OCI-LY7 (cell line): ENCODE measurements around the gene KBTBD4. TPM values are rescaled to one million over a fixed set of nuclear protein-coding genes. Genes with fewer than 3 reads are reported as not detected.

Experiments used
- BruUV-seq: library from RNA; stranded (reverse); fragments of 400-500 nt; replicated peaks from 2 replicates; lab custom pipeline; 2021; lab: Mats Ljungman, UMichigan
- CTCF ChIA-PET: fragments of 300-600 bp; sonication (Branson Sonifier 250); formaldehyde crosslinking; loops from one replicate; lab custom pipeline; 2022; ENCODE audit warnings: antibody characterized with exemption; ENCODE audit not compliant: unreplicated experiment; lab: Charles Lee
- POLR2A ChIA-PET: fragments of 300-600 bp; sonication (Branson Sonifier 250); formaldehyde crosslinking; loops from one replicate; lab custom pipeline; 2022; ENCODE audit warnings: antibody characterized with exemption; lab: Charles Lee
- DNase-seq: peaks from one replicate; pipeline ENCODE4 v3.0.0-alpha.2; 2015; ENCODE audit warnings: low spot score
- H2AFZ ChIP-seq: fragments of 200-600 bp; sonication (generic), shearing (Covaris generic); 2 replicates; pipeline ENCODE4 v1.6.1; 2014; ENCODE audit warnings: mild to moderate bottlenecking, antibody characterized with exemption, low read length, moderate library complexity
- H3K27ac ChIP-seq: fragments of 200-600 bp; sonication (generic); 2 replicates; pipeline ENCODE4 v1.5.1; 2014; ENCODE audit warnings: mixed run types, low read depth, mild to moderate bottlenecking, moderate library complexity, low read length, inconsistent platforms; ENCODE audit not compliant: poor library complexity, severe bottlenecking
- H3K36me3 ChIP-seq: fragments of 200-600 bp; sonication (generic); 2 replicates; pipeline ENCODE4 v1.6.1; 2014; ENCODE audit warnings: mild to moderate bottlenecking, antibody characterized with exemption, low read length, moderate library complexity, mixed read lengths; ENCODE audit not compliant: insufficient read depth
- H3K4me1 ChIP-seq: fragments of 200-600 bp; sonication (generic); 2 replicates; pipeline ENCODE4 v1.5.1; 2014; ENCODE audit warnings: mild to moderate bottlenecking, low read length; ENCODE audit not compliant: insufficient read depth, poor library complexity, severe bottlenecking
- H3K4me2 ChIP-seq: fragments of 200-600 bp; sonication (generic); 2 replicates; pipeline ENCODE4 v1.6.1; 2014; ENCODE audit warnings: mild to moderate bottlenecking, low read length
- H3K4me3 ChIP-seq: fragments of 200-600 bp; sonication (generic); 2 replicates; pipeline ENCODE4 v1.5.1; 2014; ENCODE audit warnings: mild to moderate bottlenecking, low read depth, low read length; ENCODE audit not compliant: poor library complexity, severe bottlenecking
- H3K79me2 ChIP-seq: fragments of 200-600 bp; sonication (generic); 2 replicates; pipeline ENCODE4 v1.6.1; 2016; ENCODE audit warnings: low read depth, mild to moderate bottlenecking, low read length, moderate library complexity, mixed read lengths; ENCODE audit not compliant: insufficient read depth
- H3K9me2 ChIP-seq: fragments of 200-600 bp; sonication (generic); 2 replicates; pipeline ENCODE4 v1.6.1; 2016; ENCODE audit warnings: mild to moderate bottlenecking, low read length, mixed read lengths; ENCODE audit not compliant: insufficient read depth
- H3K9me3 ChIP-seq: fragments of 200-600 bp; sonication (generic); 2 replicates; pipeline ENCODE4 v1.6.1; 2014; ENCODE audit warnings: mild to moderate bottlenecking, mixed run types, low read length, mixed read lengths
- H4K20me1 ChIP-seq: fragments of 200-600 bp; sonication (generic); 2 replicates; pipeline ENCODE4 v1.6.1; 2014; ENCODE audit warnings: mild to moderate bottlenecking, antibody characterized with exemption, low read length, moderate library complexity, mixed read lengths; ENCODE audit not compliant: insufficient read depth
- CTCF ChIP-seq: fragments of 200-600 bp; sonication (generic); conservative IDR thresholded peaks from 2 replicates; pipeline ENCODE4 v1.5.1; 2014; ENCODE audit warnings: mild to moderate bottlenecking, antibody characterized with exemption, low read length, moderate library complexity, mixed read lengths
- EZH2phosphoT487 ChIP-seq: fragments of 200-600 bp; sonication (generic); IDR thresholded peaks from 2 replicates; pipeline ENCODE4 v1.6.1; 2018; ENCODE audit warnings: low read depth, borderline replicate concordance, mild to moderate bottlenecking, mixed run types, antibody characterized with exemption, low read length, moderate library complexity, mixed read lengths
- intact Hi-C: fragments of 100-400 bp; cut with micrococcal nuclease; formaldehyde crosslinking; loops from one replicate; pipeline ENCODE4 v1.10.0; 2022; ENCODE audit not compliant: unreplicated experiment
- total RNA-seq, 2 experiments: library from RNA; depleted of rRNA in 1 of 2; stranded (reverse); fragments of >200 nt in 1 of 2; shearing (Covaris generic) in 1 of 2; gene quantifications; 2 replicates each; pipeline ENCODE4 v1.2.3, GENCODE V29; 2014 to 2022

The KBTBD4 gene
- total RNA-seq, 2 experiments from 2014 or later = 18.4 to 25.2 TPM

GRCh38 chr11:47626234-47626633 lies 47.5 kb upstream of the KBTBD4 start:
- no peak for DNase-seq
- BruUV-seq = no TSS peak
- TF ChIP-seq CTCF (no peak), EZH2phosphoT487 (no peak)
- no peaks in the 10 kb centered on the region for H3K4me1 ChIP-seq
- peaks cover 91% of the 10 kb centered on the region for H3K36me3 ChIP-seq
- H2AFZ ChIP-seq = no peak overlapping the region
- no peaks in the 10 kb centered on the region for H3K9me3 ChIP-seq
- intact Hi-C loops = no loop called here
- no peak overlapping the region for H3K4me2 ChIP-seq
- ChIA-PET CTCF (no interaction called here), POLR2A (interaction anchor here (0.6 to 0.7 kb wide), 3 partner anchors 15 to 122 kb away, joined by 3 to 4 read pairs (median 3); partner anchors contain the start of genes KBTBD4 and NDUFS3)
- H3K4me3 ChIP-seq = no peak overlapping the region
- no peaks in the 10 kb centered on the region for H3K9me2 ChIP-seq
- no peaks in the 10 kb centered on the region for H4K20me1 ChIP-seq
- H3K79me2 ChIP-seq = no peaks in the 10 kb centered on the region
- no peak overlapping the region for H3K27ac ChIP-seq

GRCh38 chr11:47620836-47621378 lies 42.1 kb upstream of the KBTBD4 start:
- H2AFZ ChIP-seq = no peak overlapping the region
- BruUV-seq = no TSS peak
- no peaks in the 10 kb centered on the region for H3K9me3 ChIP-seq
- H3K4me2 ChIP-seq = no peak overlapping the region
- intact Hi-C loops = no loop called here
- H4K20me1 ChIP-seq = no peaks in the 10 kb centered on the region
- H3K36me3 ChIP-seq = peaks cover 80% of the 10 kb centered on the region
- H3K4me1 ChIP-seq = no peaks in the 10 kb centered on the region
- H3K4me3 ChIP-seq = no peak overlapping the region
- H3K27ac ChIP-seq = no peak overlapping the region
- no peak for DNase-seq
- ChIA-PET CTCF (no interaction called here), POLR2A (interaction anchor here (0.5 to 1.6 kb wide), 6 partner anchors 8 to 760 kb away, joined by 3 to 5 read pairs (median 4); no protein-coding TSS in a partner anchor)
- TF ChIP-seq EZH2phosphoT487 = no peak
- no peak for TF ChIP-seq CTCF
- no peaks in the 10 kb centered on the region for H3K9me2 ChIP-seq
- H3K79me2 ChIP-seq = no peaks in the 10 kb centered on the region

GRCh38 chr11:47617417-47617809 lies 38.6 kb upstream of the KBTBD4 start:
- no peaks in the 10 kb centered on the region for H3K4me1 ChIP-seq
- no peaks in the 10 kb centered on the region for H3K9me3 ChIP-seq
- peaks cover 49% of the 10 kb centered on the region for H3K36me3 ChIP-seq
- CTCF ChIA-PET = no interaction called here
- H3K4me3 ChIP-seq = no peak overlapping the region
- POLR2A ChIA-PET = interaction anchor here (0.7 to 0.8 kb wide), 2 partner anchors 11 to 420 kb away, joined by 3 read pairs; no protein-coding TSS in a partner anchor
- DNase-seq = no peak
- no peaks in the 10 kb centered on the region for H4K20me1 ChIP-seq
- TF ChIP-seq CTCF (peak; percentile 29; the same call in 1 of the 2 replicates), EZH2phosphoT487 (no peak)
- H3K27ac ChIP-seq = no peak overlapping the region
- no peaks in the 10 kb centered on the region for H3K9me2 ChIP-seq
- H3K79me2 ChIP-seq = no peaks in the 10 kb centered on the region
- no peak overlapping the region for H2AFZ ChIP-seq
- no peak overlapping the region for H3K4me2 ChIP-seq
- TSS peak; percentile 20 for BruUV-seq
- intact Hi-C loops = loop anchor here (5.0 kb wide), 1 partner anchor 130 kb away; no protein-coding TSS in a partner anchor
